ENCODE results near the gene CENPVL3.

DNA sequence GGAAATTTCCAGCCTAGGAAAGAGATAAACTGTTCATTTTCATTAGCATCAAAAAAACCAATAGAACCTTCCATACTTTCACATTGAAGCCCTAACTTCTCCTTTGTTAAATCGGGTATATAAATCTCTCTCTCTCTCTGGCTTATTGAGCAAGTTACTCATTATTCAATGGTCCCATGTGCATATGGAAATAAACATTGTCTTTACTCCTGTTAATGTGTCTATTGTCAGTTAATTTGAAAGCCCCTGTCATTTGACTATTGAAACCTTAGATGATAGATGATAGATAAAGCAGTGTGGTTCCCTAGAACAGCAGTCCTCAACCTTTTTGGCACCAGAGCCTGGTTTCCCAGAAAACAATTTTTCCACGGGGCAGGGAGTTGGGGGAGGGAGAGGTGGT is 46.8 kb downstream of the CENPVL3 start:
- TF ChIP-seq POLR2AphosphoS5 (IDR thresholded peaks at IDR 0.05) = no peak
- TF ChIP-seq, protein P1, sequence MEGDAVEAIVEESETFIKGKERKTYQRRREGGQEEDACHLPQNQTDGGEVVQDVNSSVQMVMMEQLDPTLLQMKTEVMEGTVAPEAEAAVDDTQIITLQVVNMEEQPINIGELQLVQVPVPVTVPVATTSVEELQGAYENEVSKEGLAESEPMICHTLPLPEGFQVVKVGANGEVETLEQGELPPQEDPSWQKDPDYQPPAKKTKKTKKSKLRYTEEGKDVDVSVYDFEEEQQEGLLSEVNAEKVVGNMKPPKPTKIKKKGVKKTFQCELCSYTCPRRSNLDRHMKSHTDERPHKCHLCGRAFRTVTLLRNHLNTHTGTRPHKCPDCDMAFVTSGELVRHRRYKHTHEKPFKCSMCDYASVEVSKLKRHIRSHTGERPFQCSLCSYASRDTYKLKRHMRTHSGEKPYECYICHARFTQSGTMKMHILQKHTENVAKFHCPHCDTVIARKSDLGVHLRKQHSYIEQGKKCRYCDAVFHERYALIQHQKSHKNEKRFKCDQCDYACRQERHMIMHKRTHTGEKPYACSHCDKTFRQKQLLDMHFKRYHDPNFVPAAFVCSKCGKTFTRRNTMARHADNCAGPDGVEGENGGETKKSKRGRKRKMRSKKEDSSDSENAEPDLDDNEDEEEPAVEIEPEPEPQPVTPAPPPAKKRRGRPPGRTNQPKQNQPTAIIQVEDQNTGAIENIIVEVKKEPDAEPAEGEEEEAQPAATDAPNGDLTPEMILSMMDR (IDR thresholded peaks at IDR 0.05) = no peak
- no peak for TF ChIP-seq POLR2A (IDR thresholded peaks at IDR 0.05)
